GM18519 (cell line): ENCODE data around the gene TSHZ2.

Experiments
- ATAC-seq: cut with Tn5 transposase; IDR thresholded peaks from one replicate; pipeline ENCODE4 v1.9.1; 2021; ENCODE audit warnings: mild to moderate bottlenecking, moderate library complexity; ENCODE audit not compliant: unreplicated experiment, low FRiP score

The TSHZ2 gene

GRCh38 chr20:53324816-53325215 is 352.7 kb downstream of the TSHZ2 start:
- ATAC-seq: no peak

DNA sequence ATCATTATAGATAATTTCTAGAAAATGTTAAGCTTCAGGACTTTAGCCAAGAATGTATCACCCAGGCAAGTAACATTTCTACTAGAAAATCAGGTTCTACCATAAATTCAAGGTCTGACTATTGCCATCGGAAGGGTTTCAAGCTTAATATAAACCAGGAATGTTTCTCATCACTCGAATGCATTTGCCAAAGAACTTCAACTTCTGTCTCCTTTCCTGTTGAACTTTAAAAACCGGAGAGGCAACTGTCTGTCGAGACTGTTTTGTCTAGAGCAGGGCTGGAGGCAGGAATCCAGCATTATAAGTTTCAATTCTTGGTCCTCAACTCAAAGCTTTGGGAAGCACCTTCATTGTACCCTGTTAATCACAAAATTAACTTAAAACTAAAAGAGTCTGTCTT is 356.8 kb downstream of the TSHZ2 start:
- no peak for ATAC-seq

DNA sequence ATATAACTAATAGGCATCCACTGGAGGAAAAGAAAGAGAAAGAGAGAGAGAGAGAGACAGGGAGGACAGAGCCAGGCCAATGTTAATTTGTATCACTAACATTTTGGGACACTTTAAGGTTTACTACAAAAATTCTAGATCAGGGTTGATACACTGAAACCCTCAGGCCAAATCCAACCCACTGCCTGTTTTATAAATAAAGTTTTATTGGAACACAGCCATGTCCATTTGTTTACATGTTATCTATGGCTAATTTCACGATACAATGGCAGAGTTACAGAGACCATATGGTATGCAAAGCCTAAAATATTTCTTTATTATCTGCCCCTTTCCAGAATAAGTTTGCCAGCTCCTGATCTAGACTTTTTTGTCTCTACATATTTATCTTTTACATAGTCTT is 357.6 kb downstream of the TSHZ2 start:
- ATAC-seq: no peak

- ATAC-seq: no peak
These were observed 358.5 kb downstream of the TSHZ2 start for GRCh38 chr20:53330601-53331140.

DNA sequence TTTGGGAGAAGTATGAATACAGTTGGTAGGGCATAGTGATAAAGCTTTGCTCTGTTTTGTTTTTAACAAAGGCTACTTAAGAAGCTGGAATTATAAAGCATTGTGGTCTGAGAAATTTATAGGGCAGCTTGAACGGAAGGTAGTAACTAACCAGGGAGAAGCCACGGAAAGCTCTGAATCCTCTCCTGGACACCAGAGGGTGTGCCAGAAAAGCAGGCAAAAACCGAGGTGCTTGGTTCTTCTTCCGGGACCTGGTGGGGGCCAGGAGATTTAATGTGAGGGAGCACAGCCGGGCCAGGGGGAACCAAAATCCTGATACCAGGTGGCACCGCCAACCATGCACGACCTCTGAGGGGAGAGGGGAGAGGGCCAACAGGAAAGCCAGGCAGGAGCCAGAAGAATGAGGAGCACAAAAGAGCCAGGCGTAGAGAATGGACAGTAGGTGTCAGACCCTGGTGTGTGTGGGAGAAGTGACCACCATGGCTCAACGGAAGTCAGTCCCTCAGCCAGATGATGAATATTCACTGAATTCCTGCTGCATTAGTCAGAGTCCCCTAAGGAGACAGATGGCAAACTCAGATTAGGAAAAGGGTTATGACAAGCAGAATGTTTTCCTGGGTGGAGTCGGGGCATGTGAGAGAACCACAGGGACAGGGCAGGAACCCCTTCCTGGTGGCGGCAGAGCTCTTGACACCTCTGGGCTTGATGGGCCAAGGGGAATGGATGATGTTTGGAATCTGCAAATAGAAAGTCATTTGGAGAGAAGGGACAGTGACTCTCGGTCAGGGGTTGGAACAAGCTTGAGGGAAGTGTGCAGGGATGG is 359.2 kb downstream of the TSHZ2 start:
- no peak for ATAC-seq

- no peak for ATAC-seq
These were observed 360.1 kb downstream of the TSHZ2 start for GRCh38 chr20:53332022-53332837.

- ATAC-seq: no peak
These were observed 362.7 kb downstream of the TSHZ2 start for GRCh38 chr20:53334861-53335260.

GRCh38 chr20:53335555-53335954 is 363.4 kb downstream of the TSHZ2 start:
- no peak for ATAC-seq

GRCh38 chr20:53336892-53337291 is 364.7 kb downstream of the TSHZ2 start:
- no peak for ATAC-seq

DNA sequence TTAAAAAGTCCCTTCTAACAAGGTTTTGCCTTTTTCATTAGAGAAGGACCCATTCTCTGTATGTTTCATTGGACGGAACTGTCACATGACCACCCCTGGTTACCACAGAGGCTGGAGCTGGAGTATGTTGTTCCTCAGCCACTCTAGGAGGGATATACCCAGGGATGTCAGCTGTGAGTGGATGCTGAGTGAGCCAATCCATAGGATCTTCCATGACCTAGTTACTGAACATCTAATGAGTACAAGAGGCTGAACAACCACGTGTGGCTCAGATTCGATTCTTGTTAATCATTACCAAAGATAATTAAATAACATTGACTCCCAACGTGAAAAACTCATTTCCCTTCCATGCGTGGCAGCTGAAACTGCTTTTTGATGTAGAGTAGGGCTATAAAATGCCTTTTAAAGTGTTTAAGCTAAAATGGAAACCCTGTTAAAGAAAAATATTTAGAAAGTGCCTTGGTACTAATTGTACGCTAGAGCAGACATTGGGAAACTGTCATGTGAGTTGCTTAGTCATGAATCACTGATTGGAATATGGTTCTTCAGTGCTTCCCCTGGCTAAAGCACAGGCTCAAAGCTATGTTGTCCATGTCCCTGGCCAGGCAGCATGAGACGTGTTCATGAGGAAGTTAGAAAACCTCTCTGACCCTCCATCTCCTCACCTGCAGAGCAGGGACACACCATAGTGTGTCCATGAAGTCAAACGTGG is 365.4 kb downstream of the TSHZ2 start:
- ATAC-seq: no peak

- ATAC-seq: no peak
These were observed 366.6 kb downstream of the TSHZ2 start for GRCh38 chr20:53338716-53339115.

- ATAC-seq: no peak
These were observed 370.3 kb downstream of the TSHZ2 start for GRCh38 chr20:53342429-53342828.

- ATAC-seq: no peak
These were observed 371.3 kb downstream of the TSHZ2 start for GRCh38 chr20:53343448-53343847.

DNA sequence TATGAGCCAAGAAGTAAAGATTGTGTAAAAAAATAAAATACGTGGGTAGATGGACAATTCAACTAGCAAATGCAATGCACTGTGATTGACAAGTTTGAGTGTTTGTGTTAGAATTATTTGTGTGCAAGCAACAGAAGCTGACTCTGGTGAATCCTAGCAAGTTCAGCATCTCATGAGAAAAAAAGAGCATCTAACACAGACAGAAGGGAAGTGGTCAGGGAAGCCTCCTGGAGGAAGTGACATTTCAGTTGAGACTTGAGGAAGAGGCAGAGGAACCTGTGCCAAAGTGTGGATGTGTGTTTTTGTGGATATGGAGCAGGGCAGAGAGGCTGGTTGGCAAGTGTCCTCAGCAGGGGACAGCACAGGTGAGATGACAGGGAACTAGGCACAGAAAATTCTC is 372.7 kb downstream of the TSHZ2 start:
- ATAC-seq: no peak

DNA sequence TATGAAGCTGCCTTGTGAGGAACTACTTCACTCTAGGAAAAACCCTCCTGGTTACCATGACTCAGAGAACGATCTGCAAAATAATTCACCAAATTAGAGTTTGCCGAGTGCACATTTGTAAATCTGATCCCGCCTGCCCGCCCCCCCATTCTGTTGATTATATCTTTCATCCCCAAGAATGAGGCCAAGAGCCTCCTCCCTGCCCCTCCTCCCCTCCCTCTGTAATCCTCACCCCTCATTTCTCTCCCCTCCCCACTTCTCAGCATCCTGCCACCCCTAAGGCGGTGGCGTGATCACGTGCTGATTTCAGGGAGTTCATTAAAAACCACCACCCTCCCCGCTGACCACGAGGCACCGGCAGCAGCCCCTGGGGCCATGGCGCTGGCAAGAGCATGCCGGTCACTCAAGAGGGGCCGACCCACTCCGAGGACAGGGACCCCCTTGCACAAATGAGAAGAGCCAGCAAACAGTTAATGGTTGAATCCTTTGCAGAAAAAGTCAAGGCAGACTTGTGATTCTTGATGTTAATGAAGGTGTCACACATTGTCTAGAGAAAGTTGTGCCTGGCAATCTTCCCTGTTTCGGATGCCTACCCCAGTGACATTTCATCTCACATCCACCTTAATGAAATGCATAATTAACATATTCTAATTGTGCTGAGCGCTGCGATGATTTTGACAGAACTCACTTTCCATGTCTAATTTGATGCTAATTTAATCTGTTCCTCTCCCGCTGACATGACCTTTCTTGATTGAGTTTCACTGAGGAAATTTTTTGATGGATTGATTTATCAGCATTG is 373.6 kb downstream of the TSHZ2 start:
- ATAC-seq: no peak

DNA sequence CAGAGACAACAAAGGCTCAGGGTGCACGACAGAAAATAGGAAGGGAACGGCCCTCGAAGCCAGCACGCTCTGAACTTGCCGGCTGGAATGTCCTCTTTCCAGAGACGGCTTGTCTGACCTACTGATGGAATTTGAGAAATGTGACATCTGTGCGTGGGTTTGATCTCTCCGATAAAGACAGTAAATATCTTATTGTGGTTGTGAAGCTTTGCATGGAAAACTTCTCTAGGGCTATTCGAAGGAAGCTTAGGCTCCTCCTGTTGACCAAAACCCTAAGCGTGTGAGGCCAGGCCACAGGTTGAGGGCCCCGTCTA is 374.1 kb downstream of the TSHZ2 start:
- ATAC-seq: no peak

- ATAC-seq: no peak
These were observed 377.6 kb downstream of the TSHZ2 start for GRCh38 chr20:53349730-53350129.

GRCh38 chr20:53352727-53353440 is 380.7 kb downstream of the TSHZ2 start:
- ATAC-seq: no peak

DNA sequence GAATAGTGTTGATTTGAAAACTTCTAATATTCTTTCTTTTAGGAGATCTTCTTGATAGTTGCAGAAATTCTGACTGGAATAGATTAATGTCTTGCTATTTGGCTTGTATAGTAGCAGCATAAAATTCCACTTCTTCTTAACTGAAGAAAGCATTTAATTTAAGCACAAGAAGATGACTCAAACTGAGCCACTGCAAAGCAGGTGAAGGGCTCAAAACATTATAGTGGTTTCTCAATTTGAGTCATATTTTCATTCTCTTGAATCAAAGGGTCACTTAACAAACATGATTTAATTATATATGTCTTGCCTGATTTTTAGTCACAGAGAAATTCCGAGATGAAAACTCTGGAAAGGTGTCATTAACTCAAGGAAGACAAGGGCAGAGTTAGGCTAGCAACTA is 382.2 kb downstream of the TSHZ2 start:
- no peak for ATAC-seq

- ATAC-seq: no peak
These were observed 383.6 kb downstream of the TSHZ2 start for GRCh38 chr20:53355790-53356189.
